GM18502 (cell line): ENCODE measurements around the gene VSIG10L.

Source experiments
- ATAC-seq: cut with Tn5 transposase; IDR thresholded peaks from one replicate; pipeline ENCODE4 v1.9.1; 2021; ENCODE audit warnings: mild to moderate bottlenecking; ENCODE audit not compliant: unreplicated experiment, poor library complexity

The VSIG10L gene

GRCh38 chr19:51341976-51342580, at the start of gene VSIG10L:
Gene VSIG10L, minus strand, starts transcription at chr19:51342139. Its CDS starts 15 bp downstream, at chr19:51342124.
- ATAC-seq, result no peak

GRCh38 chr19:51391073-51391611, 49.2 kb upstream of the VSIG10L start:
- no peak for ATAC-seq

GRCh38 chr19:51389143-51389542, 47.2 kb upstream of the VSIG10L start:
- no peak for ATAC-seq

DNA sequence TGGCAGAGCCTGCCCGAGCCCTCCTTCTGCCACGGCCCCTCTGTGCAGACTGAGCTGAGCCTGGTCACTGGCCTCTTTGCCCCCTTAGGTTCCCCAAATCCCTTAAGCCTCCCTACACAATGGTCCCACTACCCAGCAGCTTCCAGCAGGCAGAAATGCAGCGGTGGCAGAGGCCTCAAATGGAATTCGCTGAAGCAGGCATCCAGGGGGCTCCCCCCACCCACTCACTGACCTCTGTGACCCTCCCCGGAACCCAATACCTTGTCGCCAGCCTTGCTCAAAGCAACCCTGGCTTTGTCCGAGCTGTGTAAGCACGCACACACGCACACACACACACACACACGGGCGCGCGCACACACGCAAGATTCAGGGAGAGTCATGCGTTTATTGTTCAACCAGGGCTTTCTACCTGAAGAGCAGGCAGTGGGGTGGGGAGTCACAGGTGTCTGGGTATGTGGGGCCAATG, 46.0 kb upstream of the VSIG10L start, which contains the start of gene LIM2:
Gene LIM2 (minus strand): TSS at position 51 of the 466 bp plus-strand sequence. CDS start 531 bp downstream, outside the sequence.
- ATAC-seq, result no peak

DNA sequence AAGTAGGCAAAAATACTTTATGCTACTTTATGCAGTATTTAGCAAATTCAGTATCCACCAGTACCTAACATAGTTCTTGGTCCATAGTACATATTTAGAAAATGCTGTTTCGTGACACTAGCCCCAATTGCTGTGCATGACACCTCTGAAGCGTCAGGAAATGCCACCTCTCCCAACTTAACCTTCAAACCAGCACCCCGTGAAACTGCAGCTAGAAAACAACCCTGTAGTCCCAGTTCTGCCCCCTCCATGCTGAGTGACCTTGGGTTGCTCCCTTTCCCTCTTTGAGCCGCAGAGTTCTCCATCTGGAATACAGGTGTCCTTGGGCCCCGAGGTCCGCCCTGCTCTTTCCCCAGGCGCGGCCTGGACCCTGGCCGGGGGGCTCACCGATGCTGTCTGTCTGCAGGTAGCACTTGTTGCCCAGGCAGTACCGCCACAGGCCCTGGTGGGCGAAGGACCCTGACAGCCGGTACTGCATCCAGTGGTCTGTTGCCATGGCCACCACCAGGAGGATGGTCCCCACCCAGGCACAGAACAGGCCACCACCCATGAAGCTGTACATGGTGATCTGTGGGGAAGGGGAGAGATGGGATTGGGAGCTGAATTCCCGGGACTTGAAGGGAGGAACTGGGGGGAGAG, 45.1 kb upstream of the VSIG10L start:
- no peak for ATAC-seq

DNA sequence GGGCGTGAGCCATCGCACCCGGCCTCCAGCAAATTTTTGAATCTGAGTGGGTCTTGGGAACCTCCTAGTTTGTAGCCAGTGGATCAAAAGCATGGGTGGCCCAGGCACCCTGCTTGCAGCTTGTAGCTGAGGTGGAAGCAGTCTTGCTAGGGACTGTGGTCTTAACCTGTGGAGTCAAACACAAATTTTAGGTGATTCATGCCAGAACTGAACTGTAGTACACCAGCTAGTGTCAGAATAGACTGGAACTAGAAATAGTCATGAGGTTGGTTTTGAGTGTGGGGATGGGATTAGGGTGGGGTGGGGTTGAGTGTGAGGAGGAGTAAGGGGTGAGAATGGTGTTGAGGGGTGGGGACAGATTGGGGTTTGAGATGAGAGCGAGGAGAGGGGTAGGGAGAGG, 40.1 kb upstream of the VSIG10L start:
- no peak for ATAC-seq

GRCh38 chr19:51380379-51380778, 38.4 kb upstream of the VSIG10L start:
- ATAC-seq, result no peak

DNA sequence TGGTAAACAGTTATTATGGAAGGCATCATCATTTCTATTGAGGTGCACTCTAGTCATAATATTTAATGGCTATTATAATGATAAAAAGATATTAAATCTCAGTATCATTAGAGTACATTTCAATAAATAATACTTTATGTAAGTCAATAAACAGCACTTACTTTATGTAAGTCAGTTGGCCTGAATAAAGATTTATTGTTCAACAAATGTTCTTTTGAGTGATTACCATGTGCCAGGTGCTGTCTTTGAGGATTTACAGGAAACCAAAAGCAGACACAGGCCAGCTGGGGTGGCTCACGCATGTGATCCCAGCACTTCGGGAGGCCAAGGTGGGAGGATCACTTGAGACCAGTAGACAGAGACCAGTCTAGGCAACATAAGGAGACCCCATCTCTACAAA, 35.5 kb upstream of the VSIG10L start:
- no peak for ATAC-seq

- ATAC-seq, result no peak
Measured at GRCh38 chr19:51375504-51376221, 33.7 kb upstream of the VSIG10L start.

DNA sequence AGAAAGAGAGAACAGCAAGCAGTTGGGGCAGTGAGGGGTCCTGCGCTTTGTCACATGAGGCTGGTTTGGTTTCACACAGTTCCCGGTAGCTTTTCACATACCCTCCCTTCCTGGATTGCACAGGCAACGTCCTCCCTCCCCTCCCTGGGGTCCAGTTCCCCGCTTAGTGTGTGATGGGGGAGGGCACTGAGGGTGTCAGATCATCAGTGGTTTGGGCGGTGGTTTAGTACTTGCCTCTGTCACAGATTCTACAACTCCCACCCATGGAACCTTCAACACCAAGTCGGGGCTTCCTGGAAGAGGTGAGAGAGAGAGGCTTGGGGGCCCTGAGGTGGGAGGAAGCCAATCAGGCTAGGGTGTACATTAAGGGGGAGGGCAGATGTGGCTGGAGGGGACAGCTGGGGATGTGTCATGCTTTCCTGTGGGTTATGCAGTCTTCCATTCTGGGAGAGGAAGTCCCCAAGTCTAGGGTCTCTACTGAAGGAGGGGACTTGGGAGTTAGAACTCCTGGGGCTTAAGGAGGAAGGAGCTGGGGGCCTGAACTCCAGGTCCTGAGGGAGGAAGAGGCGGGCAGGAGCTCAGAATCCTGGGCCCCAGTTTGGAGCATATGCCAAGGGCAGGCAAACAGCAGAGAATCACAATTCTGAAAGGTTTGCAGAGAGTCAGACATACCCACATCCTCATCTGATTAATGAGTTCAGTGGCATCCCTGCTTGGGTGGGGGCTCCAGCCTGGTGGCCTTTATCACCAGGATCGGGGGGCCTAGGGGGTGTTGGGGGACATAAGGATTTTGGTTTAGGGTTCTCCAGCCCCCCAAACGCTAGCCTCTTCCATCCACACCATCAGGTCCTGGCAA, 30.9 kb upstream of the VSIG10L start, which contains the start of gene NKG7:
Gene NKG7 (minus strand): TSS at position 6 of the 856 bp plus-strand sequence. CDS start 119 bp downstream, outside the sequence.
- ATAC-seq, result peak; percentile 58

GRCh38 chr19:51372021-51372648, 30.2 kb upstream of the VSIG10L start:
- no peak for ATAC-seq

GRCh38 chr19:51371186-51371690, 29.3 kb upstream of the VSIG10L start:
- no peak for ATAC-seq

DNA sequence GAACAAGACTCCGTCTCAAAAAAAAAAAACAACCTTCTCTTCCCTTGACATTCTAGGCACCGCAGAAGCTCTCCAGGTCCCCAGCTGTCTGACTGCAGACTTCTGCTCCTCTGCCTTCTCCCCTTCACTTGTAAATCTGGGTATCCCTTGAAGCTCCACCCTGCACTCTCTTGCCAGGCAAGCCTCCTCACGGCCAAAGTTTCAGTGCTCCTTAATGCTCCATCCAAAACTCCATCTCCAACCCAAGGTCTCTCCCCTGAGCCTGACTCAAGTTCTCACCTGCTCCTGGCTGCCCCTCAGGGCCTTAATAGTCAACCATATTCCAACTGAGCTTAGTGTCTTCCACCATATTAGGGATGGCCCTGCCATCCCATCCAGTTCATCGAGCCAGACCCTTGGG, 28.3 kb upstream of the VSIG10L start:
- no peak for ATAC-seq

DNA sequence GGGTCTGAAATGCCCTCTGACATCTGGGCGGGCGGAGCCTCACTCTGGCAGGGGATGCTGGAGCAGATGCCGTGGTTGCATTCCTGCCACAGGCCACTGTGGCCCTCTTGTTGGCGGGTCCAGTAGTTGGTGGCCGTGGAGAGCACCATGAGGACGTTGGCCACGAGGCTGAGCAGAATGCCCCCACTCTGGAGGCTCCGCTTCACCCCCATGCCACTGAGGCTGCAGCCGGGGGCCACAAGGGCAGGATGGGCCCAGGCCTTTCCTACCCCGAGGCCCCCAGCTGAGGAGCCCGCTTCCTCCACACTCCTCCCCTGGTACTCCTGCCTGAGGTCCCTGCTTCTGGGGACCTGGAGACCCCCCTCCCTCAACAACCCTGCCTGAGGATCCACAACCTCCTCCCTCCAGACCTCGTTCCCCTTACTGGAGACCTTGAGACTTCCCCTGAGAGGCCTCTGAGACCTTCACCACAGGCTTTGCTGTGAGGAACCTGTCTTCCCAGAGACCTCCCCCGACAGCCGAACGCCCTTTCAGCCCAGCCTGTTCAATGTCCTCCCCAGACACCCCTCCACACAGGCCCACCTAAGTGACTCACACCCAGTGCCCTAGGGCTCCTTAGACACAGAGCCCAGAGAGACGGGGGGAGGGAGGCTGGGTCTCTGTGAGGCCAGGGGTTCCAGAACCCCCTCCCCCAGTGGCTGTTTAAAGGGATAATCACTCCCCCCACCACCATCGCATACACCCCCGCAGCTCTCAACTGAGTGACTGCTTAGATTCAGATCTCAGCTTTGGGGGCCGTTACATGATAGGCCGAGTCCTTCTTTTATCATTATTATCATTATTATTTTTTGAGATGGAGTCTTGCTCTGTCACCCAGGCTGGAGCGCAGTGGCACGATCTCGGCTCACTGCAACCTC, 26.7 kb upstream of the VSIG10L start, which contains the start of gene CLDND2:
Gene CLDND2 (minus strand): TSS at position 638 of the 917 bp plus-strand sequence. CDS start 426 bp downstream, at position 212.
- no peak for ATAC-seq

DNA sequence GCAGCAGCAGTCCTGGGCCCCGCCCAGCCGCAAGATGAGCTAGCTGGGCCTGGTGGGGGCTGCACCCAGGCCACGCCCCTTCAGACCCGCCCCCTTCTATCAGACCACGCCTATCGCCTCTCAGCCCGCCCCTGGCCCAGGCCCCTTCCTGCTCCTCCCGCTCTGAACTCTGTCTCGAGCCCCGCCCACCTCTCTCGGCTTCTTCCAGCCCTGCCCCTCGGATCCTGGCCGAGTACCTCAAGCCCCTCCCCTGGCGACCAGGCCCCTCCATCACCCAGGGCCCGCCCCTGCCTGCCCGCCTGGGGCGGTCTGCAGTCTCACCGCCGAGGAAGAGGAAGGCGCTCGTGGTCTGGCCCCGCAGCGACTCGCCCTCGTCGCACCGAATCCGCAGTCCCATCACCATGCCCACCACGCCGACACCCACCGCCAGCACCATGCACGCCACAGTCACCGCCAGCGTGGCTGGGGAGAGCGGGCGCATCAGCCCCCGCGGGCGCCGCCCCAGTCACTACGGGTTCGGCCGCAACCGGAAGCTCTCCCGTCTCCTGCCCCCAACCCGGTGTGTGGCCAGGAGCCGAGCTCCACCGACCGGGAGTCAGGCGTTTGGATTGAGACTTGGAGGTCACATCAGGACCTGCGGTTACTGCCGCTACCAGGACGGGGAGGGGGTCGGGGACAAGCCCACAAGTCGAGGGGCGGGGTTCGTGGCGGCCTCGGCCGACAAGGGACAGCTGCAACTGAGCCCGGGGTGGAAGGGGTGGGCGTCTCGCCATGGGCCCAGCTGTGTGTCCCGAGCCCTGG, 25.8 kb upstream of the VSIG10L start:
- peak; percentile 82 for ATAC-seq

- ATAC-seq, result peak; percentile 10
Measured at GRCh38 chr19:51367255-51367564, 25.3 kb upstream of the VSIG10L start.
